GM18517 (cell line): ENCODE measurements around the gene ZBTB16.

Source experiments
- ATAC-seq: cut with Tn5 transposase; IDR thresholded peaks from one replicate; pipeline ENCODE4 v1.9.1; 2021; ENCODE audit warnings: mild to moderate bottlenecking, moderate library complexity; ENCODE audit not compliant: unreplicated experiment

The ZBTB16 gene

DNA sequence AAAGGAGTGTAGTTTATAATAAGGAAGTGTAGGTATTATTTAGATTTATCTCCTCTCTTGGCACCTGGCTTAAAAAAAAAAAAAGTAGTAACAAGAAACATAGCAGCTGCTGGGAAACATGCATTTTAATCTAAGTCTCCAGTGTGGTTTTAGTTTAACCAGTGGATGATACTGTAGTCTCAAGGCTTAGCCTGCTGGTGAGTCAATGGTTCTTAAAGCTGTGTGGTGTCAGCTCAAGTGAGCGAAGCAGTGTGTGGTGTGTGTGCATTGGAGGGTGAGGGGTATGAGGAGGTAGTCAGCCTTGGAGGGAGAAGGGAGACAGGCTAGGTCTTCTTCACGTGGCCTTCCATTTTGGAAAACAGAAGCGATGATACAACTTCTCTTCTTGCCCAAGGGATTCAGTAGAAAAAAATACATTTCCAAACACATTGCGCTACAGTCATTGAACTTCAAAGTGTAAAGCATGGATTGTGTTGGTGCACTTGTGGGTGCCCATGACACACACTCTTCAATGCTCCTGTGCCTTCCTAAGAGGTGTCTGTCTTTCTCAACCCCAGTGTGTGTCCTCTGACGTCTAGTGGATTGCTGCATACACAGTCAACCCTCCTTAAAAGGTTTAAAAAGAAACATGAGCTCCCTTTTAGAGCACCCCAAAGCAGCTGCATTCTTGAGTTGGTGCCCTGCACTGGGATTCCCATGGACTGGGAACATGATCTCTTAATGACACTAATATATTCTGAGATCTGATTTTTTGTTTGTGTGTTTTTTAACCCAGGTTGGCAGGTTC, 40.1 kb downstream of the ZBTB16 start:
- ATAC-seq = no peak

DNA sequence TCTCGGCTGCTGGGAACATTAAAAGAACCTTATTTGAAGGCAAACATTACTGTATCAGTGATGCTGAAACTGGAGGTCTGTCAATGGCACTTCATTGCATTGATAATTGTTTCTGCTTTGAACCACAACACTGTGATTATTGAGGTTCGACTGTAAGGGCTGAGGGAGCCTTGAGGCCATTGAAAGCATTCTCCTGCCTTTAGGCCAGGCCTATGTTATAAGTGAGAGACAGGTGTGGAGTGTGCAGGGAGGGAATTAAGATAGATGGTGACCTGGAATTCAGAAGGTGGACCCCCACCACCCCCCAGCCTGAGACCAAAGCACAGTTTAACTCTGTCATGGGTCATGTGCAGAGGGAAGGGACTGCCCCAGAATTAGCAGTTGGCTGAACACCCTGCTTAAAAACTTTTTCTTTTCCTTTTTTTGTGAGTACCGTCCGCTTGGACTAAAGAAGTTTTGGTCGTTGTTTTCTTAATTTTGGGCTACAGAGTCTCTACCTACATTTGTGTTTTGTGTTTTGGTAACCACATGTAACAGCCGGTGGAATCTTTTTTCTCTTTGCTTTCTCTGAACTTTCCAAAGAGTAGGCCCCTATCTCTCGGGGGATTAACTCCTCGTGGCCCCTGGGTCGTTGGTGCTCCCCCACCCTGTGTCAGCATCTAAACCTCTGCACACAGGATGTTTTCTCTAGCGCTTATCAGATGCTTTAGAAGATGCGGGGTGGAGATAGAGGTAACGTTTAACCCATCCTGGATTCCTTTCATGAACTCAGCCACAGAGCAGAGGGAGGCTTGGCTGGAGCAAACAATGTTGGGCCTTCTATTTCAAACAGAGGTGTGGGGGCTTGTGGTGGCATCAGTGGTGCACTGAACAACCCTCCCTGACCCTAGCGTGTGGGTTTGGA, 43.7 kb downstream of the ZBTB16 start:
- ATAC-seq = no peak

DNA sequence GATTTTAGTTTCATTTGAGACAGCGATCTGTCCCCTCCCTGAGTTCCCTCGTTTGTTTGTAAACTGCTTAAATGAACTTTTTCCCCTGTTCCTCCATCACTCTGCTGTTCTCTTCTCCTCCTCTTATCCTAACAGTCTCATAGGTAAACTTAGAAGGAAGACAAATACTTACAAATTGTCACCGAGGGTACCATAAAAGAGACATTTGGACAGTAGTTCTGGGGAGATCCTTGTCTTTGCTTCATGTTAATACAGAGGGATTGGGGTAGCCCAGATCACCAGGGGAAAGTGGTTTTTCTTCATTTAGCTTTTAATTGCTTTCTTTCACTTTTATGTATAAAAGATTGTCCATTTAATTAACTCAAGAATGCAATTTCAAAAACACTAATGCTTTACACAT, 46.1 kb downstream of the ZBTB16 start:
- ATAC-seq = no peak

DNA sequence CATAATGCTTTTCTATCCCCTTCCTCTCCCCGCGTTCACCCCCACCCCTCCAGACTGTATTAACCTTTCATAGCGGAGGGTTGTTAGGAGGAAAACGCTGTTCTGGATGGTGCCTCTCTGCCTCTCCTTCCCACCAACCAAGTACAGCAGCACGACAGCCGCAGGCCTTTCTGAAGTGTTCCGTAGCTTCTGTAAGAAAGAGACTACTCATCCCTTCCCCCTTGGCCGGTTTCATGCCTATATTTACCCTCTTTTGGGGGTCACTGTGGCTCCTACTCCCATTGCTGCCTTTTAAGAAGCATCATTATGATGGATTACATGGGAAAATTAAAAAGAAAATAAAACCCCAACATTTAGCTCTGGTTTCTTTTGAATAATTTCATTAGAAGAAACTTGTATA, 46.5 kb downstream of the ZBTB16 start:
- ATAC-seq = no peak

DNA sequence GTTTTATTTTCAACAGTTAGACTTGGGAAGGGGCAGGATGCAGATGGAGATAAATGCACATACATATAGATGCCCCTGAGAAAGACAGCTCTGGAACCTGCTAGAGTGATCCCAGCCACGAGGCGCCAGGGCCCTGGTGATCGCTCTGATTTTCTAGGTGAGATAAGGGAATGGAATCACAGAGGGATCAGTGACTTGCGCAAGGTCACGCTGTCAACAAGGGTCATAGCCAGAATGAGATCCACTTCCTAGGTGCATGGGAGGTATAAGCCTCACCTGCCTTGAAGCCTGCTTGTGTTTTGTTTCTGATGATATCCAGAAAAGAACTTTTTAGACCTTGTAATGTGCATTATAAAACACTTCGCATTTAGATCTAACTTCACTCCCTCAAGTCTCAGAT, 47.5 kb downstream of the ZBTB16 start:
- ATAC-seq = no peak

DNA sequence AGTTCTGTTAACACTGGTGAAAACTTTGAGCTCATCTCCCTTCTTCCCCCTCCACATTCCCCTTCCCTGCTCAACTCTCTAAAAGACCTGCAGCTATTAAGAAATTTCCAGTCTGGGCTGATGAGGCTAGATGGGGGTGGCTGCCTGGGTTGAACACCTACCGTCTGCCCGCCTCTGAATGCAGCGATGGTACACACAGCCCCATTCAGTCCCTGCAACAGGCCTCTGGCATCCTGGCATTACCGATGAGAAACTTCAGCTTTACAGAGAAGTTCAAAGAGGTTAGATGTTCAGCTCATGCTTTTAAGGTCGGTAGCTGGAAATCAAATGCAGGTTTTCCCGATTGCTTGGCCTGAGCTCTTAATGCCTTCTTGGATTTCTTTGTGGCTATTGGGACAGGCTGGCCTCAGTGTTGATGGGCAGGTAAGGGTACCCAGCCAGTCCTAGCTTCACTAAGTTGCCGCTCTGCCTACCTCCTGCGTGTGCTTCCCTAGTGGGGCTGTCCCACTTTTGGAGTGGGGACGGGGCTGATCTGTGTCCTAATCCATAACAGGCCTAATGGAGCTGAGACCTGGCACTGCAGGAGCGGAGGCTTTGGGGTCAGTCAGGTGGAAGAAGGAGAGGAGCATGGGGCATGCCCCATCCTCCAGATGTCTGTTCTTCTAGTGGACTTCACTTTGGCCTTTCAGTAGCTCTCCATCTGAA, 49.1 kb downstream of the ZBTB16 start:
- no peak for ATAC-seq

DNA sequence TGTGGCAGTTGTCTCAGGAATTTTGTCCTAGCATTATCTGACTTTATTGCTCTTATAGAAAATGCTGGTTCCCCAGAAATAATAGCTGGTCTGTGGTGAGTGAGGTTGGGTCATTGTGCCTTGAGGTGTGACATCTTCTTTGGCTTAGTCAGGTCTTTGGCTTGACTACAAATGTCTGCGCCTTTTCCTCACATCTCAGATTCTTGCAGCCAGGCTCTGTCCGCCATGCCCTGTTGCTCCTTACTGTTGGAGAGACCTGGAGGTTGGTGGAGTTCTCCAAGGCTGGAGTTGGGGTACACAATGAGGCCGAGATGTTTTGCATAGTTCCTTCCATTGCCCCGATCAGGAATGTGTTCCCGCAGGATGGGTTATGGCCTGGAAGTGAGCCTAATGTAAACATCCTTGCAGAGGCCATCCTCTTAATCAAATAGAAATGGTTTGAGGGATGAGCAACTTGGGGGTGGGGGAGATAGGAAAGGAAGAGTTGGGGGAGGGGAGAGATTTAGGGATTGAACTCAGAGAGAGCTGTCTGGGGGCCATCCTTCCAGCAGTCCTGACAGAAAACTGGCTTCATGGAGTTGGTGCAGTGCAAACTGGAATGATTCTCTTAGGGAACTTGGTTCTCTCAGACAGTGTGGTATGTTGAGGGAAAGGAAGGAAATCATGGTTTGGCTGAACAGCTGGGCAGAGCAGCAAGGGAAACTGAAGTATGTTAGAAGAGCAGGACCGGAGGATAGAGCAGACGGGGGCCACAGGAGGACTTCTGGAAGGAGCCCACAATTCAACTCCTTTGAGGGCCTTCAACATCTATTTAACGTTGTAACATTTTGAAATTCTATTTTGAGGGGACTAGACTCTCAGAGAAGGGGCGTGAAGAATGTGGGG, 49.9 kb downstream of the ZBTB16 start:
- ATAC-seq = no peak

DNA sequence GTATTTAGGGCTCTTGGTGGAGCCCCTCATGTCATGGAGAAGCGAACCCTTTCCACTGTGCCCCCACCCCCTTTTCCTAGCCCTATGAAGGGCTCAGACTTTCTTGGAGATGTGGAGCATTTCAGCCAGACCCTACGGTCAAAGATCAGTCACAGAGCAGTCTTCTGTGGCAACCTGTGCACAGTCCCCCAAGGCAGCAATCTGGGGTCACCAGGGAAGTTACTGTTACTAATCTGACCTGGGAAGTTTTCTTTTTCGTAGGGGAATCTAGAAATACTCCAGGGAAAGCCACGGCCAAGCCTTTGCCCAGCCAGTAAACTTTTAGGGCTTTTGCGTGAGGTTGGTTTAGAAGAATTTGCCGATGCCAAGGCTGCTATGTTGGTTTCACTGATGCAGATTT, 50.6 kb downstream of the ZBTB16 start:
- ATAC-seq = no peak

DNA sequence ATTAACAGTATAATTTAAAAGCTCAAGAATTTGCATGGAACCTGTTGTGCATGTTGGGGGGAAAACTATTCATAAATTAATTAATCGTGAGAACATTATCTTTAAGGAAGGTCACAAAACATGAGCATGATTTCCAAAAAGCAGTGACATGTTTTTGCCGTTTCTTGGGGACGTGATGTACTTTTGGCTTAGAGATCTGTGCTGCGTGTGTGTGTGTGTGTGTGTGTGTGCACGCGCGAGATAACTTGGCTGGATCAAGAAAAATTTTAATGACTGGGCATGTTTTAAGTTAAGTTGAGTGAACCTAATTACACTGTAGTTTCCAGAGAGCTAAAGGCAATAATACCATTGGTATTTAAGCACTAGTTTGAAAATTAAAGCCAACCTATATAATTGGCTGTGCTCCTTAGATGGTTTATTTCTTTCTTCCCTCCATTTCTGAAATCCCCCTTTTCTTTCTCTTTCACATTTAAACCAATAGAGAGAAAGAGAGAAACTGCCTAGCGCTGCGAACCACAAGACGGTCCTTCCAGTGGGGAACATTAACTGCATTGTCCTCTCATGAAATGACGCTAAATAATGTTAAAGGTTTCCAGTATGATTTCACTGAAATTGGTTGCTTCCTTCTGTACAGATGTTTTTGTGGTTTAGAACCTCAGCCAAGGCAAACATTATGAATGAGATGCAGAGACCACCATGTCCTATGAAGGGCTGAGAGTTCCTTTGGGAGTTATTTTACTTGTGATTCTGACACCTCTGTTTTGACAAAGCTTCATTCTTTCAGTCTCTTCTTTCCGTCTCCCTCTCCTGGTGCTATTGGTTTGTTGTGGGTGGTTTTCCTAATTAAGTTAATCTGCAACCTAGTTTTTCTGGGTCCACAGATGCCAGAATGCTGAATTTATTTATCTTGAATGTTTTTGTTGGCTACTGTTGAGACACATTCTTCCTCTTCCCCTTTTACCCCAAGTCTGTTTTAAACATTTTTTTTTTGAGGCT, 51.7 kb downstream of the ZBTB16 start:
- ATAC-seq = no peak

DNA sequence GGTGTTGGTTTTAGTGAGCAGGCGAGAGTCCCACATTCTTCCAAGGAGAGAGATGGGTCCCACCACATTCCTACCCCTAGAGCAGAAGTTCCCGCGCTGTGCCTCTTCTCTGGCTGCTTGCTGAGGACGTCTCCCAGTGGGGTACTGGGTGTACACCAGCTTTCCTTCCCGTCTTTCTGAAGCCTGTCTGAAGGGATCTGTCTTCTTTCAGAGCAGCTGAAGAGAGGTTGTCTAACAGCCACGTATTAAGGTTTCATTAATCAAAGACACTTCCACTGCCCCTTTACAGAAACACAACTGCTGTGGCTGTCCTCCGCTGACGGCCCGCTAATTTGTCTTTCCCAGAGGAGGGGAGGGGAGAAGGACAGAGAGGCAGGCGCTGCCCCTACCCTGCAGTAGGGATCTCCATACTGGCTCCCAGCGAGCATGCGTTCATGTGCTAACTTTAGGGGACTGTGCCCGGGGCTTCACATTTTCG, 56.0 kb downstream of the ZBTB16 start:
- no peak for ATAC-seq

DNA sequence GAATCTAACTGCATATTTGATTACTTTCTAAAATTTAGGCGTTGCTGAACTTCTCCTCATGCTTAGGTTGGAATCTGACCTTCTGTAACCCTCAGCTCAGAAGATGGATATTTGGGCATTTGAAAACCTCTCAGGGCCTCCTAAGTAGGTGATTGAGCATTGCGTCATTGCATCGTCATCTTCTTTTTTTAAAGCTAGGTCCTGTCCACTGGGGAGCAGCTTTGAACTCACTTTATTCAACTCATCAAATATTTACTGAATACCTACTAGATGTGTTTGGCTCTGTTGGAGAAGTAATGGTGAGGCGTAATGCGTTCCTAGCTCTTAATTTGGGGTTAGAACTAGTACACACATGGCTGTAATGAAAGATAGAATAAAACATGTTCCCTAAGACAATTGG, 56.8 kb downstream of the ZBTB16 start:
- ATAC-seq = no peak

DNA sequence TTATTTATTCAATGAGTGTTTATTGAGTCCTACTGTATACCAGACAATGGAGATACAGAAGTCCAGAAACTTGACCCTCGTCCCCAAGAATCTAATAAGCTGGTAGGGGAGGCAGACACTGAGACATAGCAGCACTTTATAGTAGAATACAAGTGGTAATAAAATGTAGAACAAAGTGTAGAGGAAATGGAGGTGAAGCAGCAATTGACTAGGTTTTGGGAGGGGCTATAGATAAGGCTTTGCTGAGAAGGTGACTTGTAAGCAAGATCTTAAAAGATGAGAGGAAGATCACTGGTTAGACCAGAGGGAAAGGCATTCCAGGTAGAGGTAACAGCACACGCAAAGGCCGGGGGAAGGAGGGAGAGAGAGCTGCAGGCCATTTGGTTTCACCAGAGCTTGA, 57.3 kb downstream of the ZBTB16 start:
- ATAC-seq = no peak

DNA sequence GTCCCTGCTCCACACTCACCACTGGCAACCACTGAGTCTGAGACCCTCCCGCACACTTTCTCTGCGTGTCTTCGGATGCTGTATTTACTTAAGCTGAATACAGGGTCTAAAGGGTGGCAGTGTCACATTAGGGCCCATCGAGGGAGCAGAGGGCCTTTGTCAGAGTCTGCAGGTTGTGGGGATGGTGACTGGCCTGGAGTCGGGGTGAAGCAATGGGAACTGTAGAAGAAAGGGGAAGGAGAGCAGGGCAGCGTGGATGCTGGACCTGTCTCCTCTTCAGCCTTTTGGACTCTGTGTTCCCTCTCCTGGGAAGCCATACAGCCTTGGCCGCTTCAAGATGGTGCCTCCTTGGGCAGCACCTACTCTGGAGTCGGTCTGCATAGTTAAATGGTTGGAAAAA, 61.1 kb downstream of the ZBTB16 start:
- ATAC-seq = no peak

DNA sequence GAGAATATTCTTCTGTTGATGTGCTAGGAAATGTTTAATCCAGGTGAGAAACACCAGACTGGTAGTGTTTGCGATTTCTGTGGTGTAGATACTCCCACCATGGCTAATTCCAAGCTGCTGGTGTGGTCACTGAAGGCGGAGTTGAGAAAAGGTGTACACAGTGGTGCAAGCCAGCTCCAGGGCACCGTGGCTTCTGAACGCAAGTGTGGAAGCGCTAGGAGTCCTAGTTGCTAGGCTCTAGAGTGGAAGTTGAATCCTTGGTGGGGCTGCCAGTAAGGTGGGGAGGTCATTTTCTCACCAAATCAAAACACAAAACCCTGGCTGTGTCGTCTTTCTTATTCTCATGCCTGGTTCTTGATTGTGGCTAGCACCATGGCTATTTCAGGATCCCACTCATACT, 61.6 kb downstream of the ZBTB16 start:
- no peak for ATAC-seq

DNA sequence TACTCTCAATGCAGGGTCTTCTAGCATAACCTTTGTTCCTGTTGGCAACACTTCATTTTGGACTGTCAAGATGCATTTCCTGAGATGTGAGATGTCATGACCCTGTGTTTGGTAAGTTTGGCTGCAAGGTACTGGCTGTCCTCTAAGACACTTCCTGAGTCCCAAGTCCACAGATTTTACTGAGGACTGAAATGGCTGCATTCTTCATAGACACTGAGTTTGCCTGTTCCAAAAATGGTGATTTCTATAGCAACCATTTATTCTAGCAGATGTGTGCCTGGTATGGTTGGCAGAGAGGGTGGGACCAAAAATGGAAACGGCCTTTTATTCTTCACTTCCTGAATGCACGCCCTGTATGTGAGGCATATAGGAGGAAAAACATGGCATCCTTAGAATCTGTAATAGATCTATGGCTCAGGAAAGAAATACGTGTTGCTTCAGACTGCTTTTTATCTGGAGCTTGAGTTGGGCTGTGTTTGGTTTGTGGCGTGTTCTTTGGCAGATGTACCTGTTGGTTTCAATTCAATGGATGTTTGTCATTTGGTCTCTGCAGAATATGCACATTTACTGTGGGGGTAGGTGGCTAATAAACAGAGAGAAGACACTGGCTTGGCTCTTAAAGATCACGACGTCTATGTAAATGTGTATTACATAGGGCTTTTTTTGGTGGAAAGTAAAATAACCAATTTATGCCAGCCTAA, 62.4 kb downstream of the ZBTB16 start:
- ATAC-seq = no peak

DNA sequence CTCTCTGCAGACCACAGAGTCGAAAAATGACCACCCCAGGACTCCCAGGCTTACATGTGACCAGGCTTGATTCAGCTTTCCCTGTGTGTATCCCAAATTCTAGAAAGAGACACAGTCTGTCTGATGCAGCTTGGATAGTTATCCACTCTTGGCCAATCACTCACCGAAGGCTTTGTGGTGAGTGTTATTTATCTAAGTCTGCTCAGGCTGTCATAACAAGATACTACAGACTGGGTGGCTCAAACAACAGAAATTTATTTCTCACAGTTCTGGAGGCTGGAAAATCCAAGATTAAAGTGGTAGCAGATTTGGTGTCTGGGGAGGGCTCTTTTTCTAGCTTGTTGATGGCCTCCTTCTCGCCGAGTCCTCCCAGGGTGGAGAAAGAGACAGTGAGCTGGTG, 63.2 kb downstream of the ZBTB16 start:
- ATAC-seq = no peak

DNA sequence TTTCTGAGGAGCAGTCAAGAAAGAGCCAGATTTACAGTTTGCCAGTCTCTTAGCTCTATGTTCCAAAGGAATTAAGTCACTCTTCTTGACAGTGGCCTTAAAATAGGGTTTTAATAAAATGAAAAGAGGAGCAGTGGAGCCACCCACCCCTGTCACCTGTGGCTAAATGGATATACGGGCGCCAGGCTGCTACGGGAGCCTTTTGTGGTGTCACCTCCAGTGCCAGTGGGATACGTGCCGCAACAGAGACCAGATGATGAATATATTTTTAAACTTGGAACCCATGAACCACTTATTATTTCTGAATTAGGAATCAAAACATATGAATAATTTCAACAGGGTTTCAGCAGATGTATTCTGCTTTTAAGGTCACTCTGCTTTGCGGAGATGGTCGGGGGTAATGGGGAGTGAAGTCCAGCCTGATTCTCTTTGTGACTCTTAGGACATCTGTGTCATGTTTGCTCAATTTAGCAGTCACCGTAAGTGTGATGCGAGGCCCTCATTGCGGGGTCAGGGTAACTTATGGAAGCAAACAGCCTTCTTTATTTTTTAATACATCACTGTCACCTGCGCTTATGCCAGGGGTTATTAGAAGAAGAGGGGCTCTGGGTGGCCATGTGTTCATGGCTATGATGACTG, 64.3 kb downstream of the ZBTB16 start:
- no peak for ATAC-seq

DNA sequence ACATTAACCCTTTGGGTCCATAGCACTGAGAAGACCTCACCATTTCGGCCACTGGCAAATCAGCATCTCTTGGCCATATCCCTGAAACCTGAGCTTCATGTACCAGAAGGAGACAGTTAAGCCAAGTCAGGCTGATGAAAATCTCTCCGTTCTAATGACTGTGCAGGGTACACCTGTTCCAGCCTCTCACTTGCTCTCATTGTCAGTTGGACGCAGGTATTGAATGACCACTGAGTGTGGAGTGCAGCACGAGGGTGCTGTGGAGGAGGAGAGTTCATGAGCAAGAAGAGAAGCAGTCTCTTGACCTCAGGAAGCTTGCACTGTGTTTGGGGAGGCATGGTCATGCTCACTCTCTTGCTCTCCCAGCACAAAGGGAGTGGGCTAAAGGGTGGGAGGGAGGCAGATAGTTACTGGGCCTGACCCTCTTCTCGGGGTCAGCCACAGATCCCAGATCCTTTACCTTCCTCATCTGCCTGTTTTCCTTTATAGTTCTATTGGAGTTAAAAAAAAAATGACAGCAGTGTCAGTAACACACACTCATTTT, 65.2 kb downstream of the ZBTB16 start:
- ATAC-seq = no peak
